GM21576 (cell line): ENCODE results near the gene ISCU.
"Not testable (repeated sequence)": the region's sequence is repeated elsewhere in the genome, so short reads cannot be mapped to it uniquely, and the experiment has no call there.

Source experiments
- ATAC-seq: cut with Tn5 transposase; IDR thresholded peaks from one replicate; pipeline ENCODE4 v1.9.1; 2021; ENCODE audit warnings: mild to moderate bottlenecking, moderate library complexity; ENCODE audit not compliant: unreplicated experiment

Gene ISCU

GRCh38 chr12:108542320-108542719 is 20.1 kb upstream of the ISCU start:
- no peak for ATAC-seq

GRCh38 chr12:108543652-108544051 is 18.7 kb upstream of the ISCU start:
- ATAC-seq: no peak

DNA sequence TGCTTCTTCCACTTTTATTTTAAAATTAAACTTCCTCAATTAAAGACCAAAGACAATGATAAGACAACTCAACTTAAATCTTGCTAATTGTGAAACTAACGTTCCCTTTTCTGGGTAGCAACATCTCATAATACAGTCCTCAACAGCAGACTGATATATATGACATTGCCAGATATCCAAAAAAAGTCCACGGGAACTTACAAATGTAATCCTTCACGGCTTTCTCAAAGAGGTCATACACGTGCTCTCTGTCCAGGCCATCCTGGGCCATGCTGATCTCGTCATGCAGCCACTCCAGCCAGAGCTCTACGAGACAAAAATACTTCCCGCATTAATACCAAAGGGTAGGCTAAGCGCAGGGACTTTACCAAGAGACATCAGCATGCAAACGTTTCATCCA is 14.7 kb upstream of the ISCU start:
- no peak for ATAC-seq

- ATAC-seq: no peak
Observed at GRCh38 chr12:108548954-108549521, 13.4 kb upstream of the ISCU start.

DNA sequence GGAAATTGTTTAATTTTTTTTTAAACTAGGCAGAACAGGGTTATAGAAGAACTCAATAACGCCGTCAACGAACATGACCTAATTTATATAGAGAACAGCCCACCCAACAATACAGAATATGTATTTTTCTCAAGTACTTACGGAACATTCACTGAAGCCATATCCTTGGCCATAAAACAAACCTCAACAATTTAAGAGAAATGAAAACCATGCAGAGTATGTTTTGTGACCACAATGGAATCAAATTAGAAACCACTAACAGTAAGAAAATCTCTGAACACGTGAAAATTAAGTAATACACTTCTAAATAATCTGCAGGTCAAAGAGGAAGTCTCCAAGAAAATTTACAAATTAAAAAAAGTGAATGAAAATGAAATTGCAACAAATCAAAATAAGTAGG is 10.9 kb upstream of the ISCU start:
- no peak for ATAC-seq

GRCh38 chr12:108553799-108554198 is 8.6 kb upstream of the ISCU start:
- ATAC-seq: no peak

DNA sequence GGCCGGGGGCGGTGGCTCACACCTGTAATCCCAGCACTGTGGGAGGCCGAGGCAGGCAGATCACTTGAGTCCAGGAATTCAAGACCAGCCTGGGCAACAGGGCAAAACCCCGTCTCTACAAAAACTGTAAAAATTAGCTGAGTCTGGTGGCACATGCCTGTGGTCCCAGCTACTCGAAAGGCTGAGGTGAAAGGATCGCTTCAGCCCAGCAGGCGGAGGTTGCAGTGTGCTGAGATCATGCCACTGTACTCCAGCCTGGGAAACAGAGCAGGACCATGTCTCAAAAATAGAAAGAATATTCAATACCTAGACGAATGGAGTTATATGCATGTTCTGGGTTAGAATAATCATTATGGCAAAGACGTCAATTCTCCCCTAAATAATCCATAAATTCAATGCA is 7.0 kb upstream of the ISCU start:
- ATAC-seq: not testable (repeated sequence)

- ATAC-seq: no peak
Observed at GRCh38 chr12:108559007-108559655, 3.3 kb upstream of the ISCU start.

- no peak for ATAC-seq
Observed at GRCh38 chr12:108559748-108560147, 2.6 kb upstream of the ISCU start.

- ATAC-seq: no peak
Observed at GRCh38 chr12:108560321-108560721, 2.1 kb upstream of the ISCU start.

DNA sequence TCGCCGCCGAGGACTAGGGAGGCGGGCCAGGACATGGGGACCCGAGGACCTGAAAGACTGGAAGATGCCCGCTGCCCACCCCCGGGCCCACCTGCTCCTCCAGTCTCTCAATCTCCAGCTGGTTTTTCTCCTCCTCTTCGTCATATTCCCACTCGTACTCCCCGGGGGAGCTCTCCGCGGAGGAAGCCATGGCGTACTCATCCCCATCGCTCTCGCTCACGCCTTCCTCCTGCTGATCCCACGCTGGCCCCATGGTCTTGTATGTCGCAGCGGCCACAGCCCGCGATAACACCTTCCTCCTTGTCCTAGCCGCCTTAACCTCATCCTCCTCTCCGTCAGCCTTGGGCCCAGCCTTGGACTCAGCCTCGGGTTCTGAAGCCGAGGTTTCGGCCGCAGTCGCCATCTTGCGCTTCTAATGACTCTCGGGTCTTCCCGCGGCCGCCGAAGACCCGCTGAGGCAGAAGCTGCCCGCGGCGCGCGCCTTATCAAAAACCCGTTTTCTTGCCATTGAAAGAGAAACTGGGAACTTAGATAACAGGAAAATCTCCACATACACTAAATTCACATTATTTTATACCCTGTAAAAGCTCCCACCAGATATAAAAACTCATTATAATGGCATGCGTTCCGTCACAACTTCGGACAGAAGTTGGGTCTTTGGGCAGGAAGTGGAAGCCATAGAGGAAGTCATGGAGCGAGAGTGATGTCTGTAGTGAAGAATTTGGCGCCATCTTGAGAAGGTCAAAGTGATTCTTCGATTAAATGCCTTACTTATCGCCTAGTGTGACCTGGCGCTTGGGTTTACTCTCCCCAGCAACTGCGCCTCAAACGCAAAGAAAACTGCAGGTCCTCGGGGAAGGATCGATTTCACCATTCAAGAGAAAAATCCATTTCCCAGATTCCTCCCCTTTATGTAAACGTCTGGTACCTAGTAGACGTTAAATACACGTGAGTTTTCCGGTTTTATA is 1.4 kb upstream of the ISCU start, which contains the start of gene SART3:
Gene SART3, minus strand, starts transcription at position 422 of the 968 bp plus-strand sequence. Its CDS starts 19 bp downstream, at position 403.
- ATAC-seq: peak; percentile 33

DNA sequence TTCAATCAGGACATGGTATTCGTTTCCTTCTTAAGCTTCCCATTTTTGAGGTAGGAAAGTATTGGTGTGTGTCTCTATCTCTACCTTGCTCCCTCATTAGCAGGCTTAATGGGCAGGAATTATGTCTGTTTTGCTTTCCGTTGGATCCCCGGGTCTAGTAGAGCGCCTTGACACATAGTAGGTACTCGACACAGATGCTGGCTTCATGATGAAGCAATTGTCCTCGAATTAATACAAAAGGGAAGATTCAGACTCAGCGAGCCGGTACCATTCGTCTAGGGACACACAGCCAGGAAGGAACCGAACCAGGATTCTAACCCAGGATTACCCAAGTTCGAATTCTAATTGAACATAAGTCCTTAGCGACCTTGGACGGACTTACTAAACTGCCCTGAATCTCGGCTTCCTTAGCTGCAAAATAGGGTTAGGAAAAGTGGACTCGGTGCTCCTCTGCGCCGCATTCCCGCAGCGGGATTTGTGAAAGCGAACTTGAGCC is 496 bp upstream of the ISCU start:
- no peak for ATAC-seq

GRCh38 chr12:108563136-108563803 is 874 bp downstream of the ISCU start:
- peak; percentile 39 for ATAC-seq

DNA sequence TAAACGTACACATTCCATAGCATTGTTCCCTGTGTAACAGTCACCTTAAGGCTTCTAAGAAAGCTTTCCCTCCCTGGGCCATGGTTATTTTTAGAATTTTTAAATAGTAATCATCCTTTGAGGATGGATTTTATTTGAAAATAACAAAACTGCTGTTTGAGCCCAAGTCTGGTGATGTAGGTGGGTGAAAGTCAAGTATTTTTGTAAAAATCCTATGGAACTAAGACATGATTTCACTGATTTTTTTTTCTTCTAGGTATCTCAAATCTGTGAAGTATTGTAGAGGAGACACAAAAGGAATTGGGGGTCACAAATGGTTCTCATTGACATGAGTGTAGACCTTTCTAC is 1.4 kb downstream of the ISCU start:
- ATAC-seq: no peak

DNA sequence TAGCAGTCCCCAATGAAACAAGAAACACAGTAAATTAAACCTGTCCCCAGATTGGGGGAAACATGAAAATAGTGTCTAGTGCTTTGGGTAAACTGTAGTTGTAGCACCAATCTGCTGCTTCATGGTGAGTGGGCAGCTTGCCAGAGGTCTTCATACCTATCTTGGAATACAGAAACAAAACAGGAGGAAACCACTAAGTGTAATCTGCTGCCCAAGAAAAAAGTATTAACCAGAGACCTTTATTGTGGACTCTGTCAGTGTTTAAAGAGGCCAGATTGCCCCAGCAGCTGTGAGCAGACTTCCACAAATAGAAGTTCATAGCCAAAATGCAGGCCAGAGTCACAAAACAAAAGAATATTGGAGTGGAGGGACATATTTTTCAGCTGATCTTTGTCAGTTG is 2.3 kb downstream of the ISCU start:
- ATAC-seq: no peak

DNA sequence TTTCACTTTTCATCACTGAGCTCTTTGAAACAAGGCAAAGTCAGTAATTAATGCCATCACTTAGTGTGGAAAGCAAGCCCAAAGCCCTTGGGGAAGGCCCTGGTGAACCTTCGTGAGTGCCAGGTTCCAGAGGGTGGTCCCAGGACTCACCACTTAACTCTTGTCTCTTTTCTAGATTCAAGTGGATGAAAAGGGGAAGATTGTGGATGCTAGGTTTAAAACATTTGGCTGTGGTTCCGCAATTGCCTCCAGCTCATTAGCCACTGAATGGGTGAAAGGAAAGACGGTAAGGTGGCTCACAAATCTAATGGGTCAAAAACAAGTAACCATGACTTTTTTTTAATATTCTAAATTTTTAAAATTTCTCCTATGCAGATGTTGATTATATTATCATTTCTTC is 2.8 kb downstream of the ISCU start:
- no peak for ATAC-seq

GRCh38 chr12:108565976-108566375 is 3.6 kb downstream of the ISCU start:
- ATAC-seq: no peak

- ATAC-seq: no peak
Observed at GRCh38 chr12:108566452-108566851, 4.1 kb downstream of the ISCU start.

- ATAC-seq: no peak
Observed at GRCh38 chr12:108567406-108568337, 5.3 kb downstream of the ISCU start.
